ENCODE data around the gene EYS. TPM values are rescaled to one million over a fixed set of nuclear protein-coding genes. Genes with fewer than 3 reads are reported as not detected.

Gene EYS
- total RNA-seq, 1 donor from 2014 or later: not detected

GRCh38 chr6:63864671-63865318 is 1842.2 kb downstream of the EYS start:
- intact Hi-C loops (cut with DNase I): no loop called here
- Histone ChIP-seq H3K9me3 (no peaks in the 10 kb centered on the region), H3K4me1 (no peaks in the 10 kb centered on the region), H3K27ac (no peak overlapping the region), H3K36me3 (no peaks in the 10 kb centered on the region), H3K27me3 (ENCODE audit: low read depth) (no peaks in the 10 kb centered on the region), H3K4me3 (no peak overlapping the region)
- DNase-seq (no peak), ATAC-seq (no peak)
- TF ChIP-seq CTCF (IDR thresholded peaks at IDR 0.05): no peak

- Histone ChIP-seq H3K27ac (no peak overlapping the region), H3K9me3 (no peaks in the 10 kb centered on the region), H3K27me3 (ENCODE audit: low read depth) (no peaks in the 10 kb centered on the region), H3K4me1 (no peaks in the 10 kb centered on the region), H3K4me3 (no peak overlapping the region), H3K36me3 (no peaks in the 10 kb centered on the region)
- ATAC-seq (no peak), DNase-seq (no peak)
- no peak for TF ChIP-seq CTCF (IDR thresholded peaks at IDR 0.05)
- intact Hi-C loops (cut with DNase I): no loop called here
Observed at GRCh38 chr6:63864061-63864460, 1843.0 kb downstream of the EYS start.

GRCh38 chr6:63862486-63863198 is 1844.4 kb downstream of the EYS start:
- intact Hi-C loops (cut with DNase I): no loop called here
- no peaks in the 10 kb centered on the region for H3K9me3 ChIP-seq
- H3K4me3 ChIP-seq: no peak overlapping the region
- H3K27me3 ChIP-seq (ENCODE audit: low read depth): no peaks in the 10 kb centered on the region
- H3K27ac ChIP-seq: no peak overlapping the region
- no peaks in the 10 kb centered on the region for H3K4me1 ChIP-seq
- DNase-seq: no peak
- H3K36me3 ChIP-seq: no peaks in the 10 kb centered on the region
- no peak for ATAC-seq
- TF ChIP-seq CTCF (IDR thresholded peaks at IDR 0.05): no peak

GRCh38 chr6:63859528-63859927 is 1847.5 kb downstream of the EYS start:
- Histone ChIP-seq H3K4me1 (no peaks in the 10 kb centered on the region), H3K27ac (no peak overlapping the region), H3K27me3 (ENCODE audit: low read depth) (no peaks in the 10 kb centered on the region), H3K4me3 (no peak overlapping the region), H3K36me3 (no peaks in the 10 kb centered on the region), H3K9me3 (no peaks in the 10 kb centered on the region)
- intact Hi-C loops (cut with DNase I): no loop called here
- ATAC-seq (no peak), DNase-seq (no peak)
- no peak for TF ChIP-seq CTCF (IDR thresholded peaks at IDR 0.05)

GRCh38 chr6:63858691-63859090 is 1848.3 kb downstream of the EYS start:
- H3K4me3 ChIP-seq: no peak overlapping the region
- TF ChIP-seq CTCF (IDR thresholded peaks at IDR 0.05): no peak
- H3K4me1 ChIP-seq: no peaks in the 10 kb centered on the region
- no peak overlapping the region for H3K27ac ChIP-seq
- DNase-seq: no peak
- H3K36me3 ChIP-seq: no peaks in the 10 kb centered on the region
- no peaks in the 10 kb centered on the region for H3K9me3 ChIP-seq
- ATAC-seq: no peak
- intact Hi-C loops (cut with DNase I): no loop called here
- H3K27me3 ChIP-seq (ENCODE audit: low read depth): no peaks in the 10 kb centered on the region
